GM12891 (cell line): ENCODE data around the gene UBE2J2.

Source experiments
- POLR2A ChIP-seq: IDR thresholded peaks from 2 replicates; pipeline ENCODE4 v1.6.1; 2011; ENCODE audit warnings: low read depth, low read length, control low read depth
- POU2F2 ChIP-seq: IDR thresholded peaks from 2 replicates; pipeline ENCODE4 v1.6.1; 2011; ENCODE audit warnings: low read depth, mild to moderate bottlenecking, control low read depth, low read length, moderate library complexity

DNA sequence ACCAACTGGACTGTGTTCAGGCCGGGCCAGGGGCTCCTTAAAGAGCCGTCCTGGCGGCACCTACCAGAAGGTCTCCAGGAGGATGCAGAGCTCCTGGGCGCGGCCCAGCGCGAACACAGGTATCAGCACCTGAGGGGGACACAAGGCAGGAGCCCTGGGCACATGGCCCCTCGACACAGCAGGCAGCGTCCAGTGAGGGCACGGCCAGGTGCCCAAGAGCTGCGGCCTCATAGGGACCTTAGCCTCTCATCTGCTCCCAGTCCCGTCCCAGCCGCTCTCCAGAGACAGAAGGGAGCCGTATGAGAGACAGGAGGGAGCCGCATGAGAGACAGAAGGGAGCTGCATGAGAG is 40.6 kb upstream of the UBE2J2 start:
- no peak for TF ChIP-seq POLR2A
- TF ChIP-seq POU2F2 = no peak
